HepG2 (cell line): ENCODE results near the gene WNT3A. TPM values are rescaled to one million over a fixed set of nuclear protein-coding genes. Genes with fewer than 3 reads are reported as not detected.

ENCODE experiments used
- ATAC-seq: fragments of 200-7000 bp; cut with Tn5 transposase; 3 replicates; pipeline ENCODE4 v1.9.1; 2020; ENCODE audit warnings: mild to moderate bottlenecking, moderate library complexity
- BruUV-seq: library from RNA; stranded (reverse); fragments of 400-500 nt; replicated peaks from 2 replicates; lab custom pipeline; 2021; lab: Mats Ljungman, UMichigan
- CTCF ChIA-PET: fragments of 300-600 bp; formaldehyde crosslinking; extraction: SDS; loops from one replicate; lab custom pipeline; 2021; ENCODE audit warnings: low total read pairs, inconsistent platforms, low intra/inter-chr PET ratio; lab: Yijun Ruan, JAX
- POLR2A ChIA-PET: fragments of 350-600 bp; sonication (Branson Sonifier 250); formaldehyde crosslinking; loops from one replicate; lab custom pipeline; 2020; ENCODE audit warnings: antibody characterized with exemption, inconsistent platforms; lab: Yijun Ruan, JAX
- DNase-seq: peaks from one replicate; pipeline ENCODE4 v3.0.0-alpha.2; 2015; ENCODE audit warnings: low spot score
- FAIRE-seq: peaks from 3 replicates; lab custom pipeline; 2011; peaks lifted over from hg19 to GRCh38; lab: Jason Lieb, UNC
- H2AFZ ChIP-seq: one replicate; pipeline ENCODE4 v1.6.1; 2011; ENCODE audit warnings: low read length, inconsistent platforms
- H3K27ac ChIP-seq: fragments of 300-600 bp; 3 replicates; pipeline ENCODE4 v1.8.0; 2011; ENCODE audit warnings: mixed run types, mild to moderate bottlenecking, mixed read lengths, low read length, inconsistent platforms; ENCODE audit not compliant: insufficient read depth; ENCODE audit errors: extremely low read length
- H3K27me3 ChIP-seq, 2 experiments: fragments of 200-600 bp in 1 of 2; 2 replicates in 1 of 2; 3 replicates in 1 of 2; pipeline versions ENCODE4 v1.6.0 to v1.8.0; 2011; ENCODE audit warnings: low read length in 2 of 2, mild to moderate bottlenecking in 2 of 2, moderate library complexity in 2 of 2, inconsistent platforms in 1 of 2; ENCODE audit not compliant: insufficient read depth in 2 of 2, control insufficient read depth in 1 of 2
- H3K36me3 ChIP-seq, 2 experiments: fragments of 200-600 bp in 1 of 2; replicated peaks in 1 of 2; 2 replicates in 1 of 2; 3 replicates in 1 of 2; pipeline versions ENCODE4 v1.5.1 to v1.8.0; 2011; ENCODE audit warnings: low read length in 2 of 2, inconsistent platforms in 1 of 2; ENCODE audit not compliant: insufficient read depth in 2 of 2, control insufficient read depth in 1 of 2
- H3K4me1 ChIP-seq: 2 replicates; pipeline ENCODE4 v1.5.1; 2012; ENCODE audit warnings: low read length, inconsistent platforms; ENCODE audit not compliant: insufficient read depth
- H3K4me2 ChIP-seq: 2 replicates; pipeline ENCODE4 v1.6.0; 2011; ENCODE audit warnings: low read depth, low read length, inconsistent platforms
- H3K4me3 ChIP-seq, 3 experiments: fragments of 200-600 bp in 1 of 3; sonication (generic), shearing (Covaris generic) in 1 of 3; replicated peaks in 1 of 3; 2 replicates each; pipeline ENCODE4 v1.5.1; 2011 to 2016; ENCODE audit warnings: low read length in 3 of 3, inconsistent platforms in 2 of 3, low read depth in 2 of 3, mild to moderate bottlenecking in 2 of 3, control low read depth in 1 of 3, mixed read lengths in 1 of 3; ENCODE audit not compliant: insufficient read depth in 1 of 3
- H3K79me2 ChIP-seq: one replicate; pipeline ENCODE4 v1.6.1; 2011; ENCODE audit warnings: low read length, inconsistent platforms; ENCODE audit not compliant: insufficient read depth
- H3K9ac ChIP-seq: 2 replicates; pipeline ENCODE4 v1.6.0; 2011; ENCODE audit warnings: mild to moderate bottlenecking, low read depth, low read length, inconsistent platforms; ENCODE audit not compliant: insufficient read depth
- H3K9me3 ChIP-seq: 2 replicates; pipeline ENCODE4 v1.5.1; 2012; ENCODE audit warnings: mild to moderate bottlenecking, low read length
- H4K20me1 ChIP-seq: 2 replicates; pipeline ENCODE4 v1.6.0; 2011; ENCODE audit warnings: inconsistent platforms, mild to moderate bottlenecking, low read length, moderate library complexity; ENCODE audit not compliant: insufficient read depth
- FOXM1 ChIP-seq: sonication (generic); formaldehyde crosslinking; IDR thresholded peaks from 2 replicates; pipeline ENCODE4 v1.5.0; 2020; ENCODE audit warnings: missing genetic modification reagents
- GTF2F1 ChIP-seq: fragments of 150-350 bp; IDR thresholded peaks from 2 replicates; pipeline ENCODE4 v1.6.1; 2014; ENCODE audit warnings: low read length
- HOXA5 ChIP-seq: sonication (generic); formaldehyde crosslinking; IDR thresholded peaks from 2 replicates; pipeline ENCODE4 v1.4.0; 2020; ENCODE audit warnings: missing genetic modification reagents
- KDM5A ChIP-seq: fragments of 200-600 bp; sonication (generic); IDR thresholded peaks from 2 replicates; pipeline ENCODE4 v1.7.0; 2018; ENCODE audit warnings: antibody characterized with exemption, mild to moderate bottlenecking, low read length, borderline replicate concordance
- MED8 ChIP-seq: sonication (generic); formaldehyde crosslinking; IDR thresholded peaks from 2 replicates; pipeline ENCODE4 v1.8.1; 2023; ENCODE audit warnings: mild to moderate bottlenecking, missing genetic modification reagents; ENCODE audit not compliant: insufficient replicate concordance
- NFE2L2 ChIP-seq: fragments of 150-350 bp; IDR thresholded peaks from 2 replicates; pipeline ENCODE4 v1.6.1; 2014; ENCODE audit warnings: low read length
- NFKB2 ChIP-seq: sonication (generic); formaldehyde crosslinking; IDR thresholded peaks from 2 replicates; pipeline ENCODE4 v1.4.0; 2020; ENCODE audit warnings: missing genetic modification reagents, borderline replicate concordance
- RFX3 ChIP-seq: IDR thresholded peaks from 2 replicates; pipeline ENCODE4 v1.6.1; 2016; ENCODE audit warnings: missing biosample characterization, missing genetic modification reagents
- THYN1 ChIP-seq: sonication (generic); formaldehyde crosslinking; IDR thresholded peaks from 2 replicates; pipeline ENCODE4 v1.8.1; 2023; ENCODE audit warnings: low read depth, mild to moderate bottlenecking, moderate library complexity, missing genetic modification reagents, borderline replicate concordance
- XRCC5 ChIP-seq: fragments of 200-400 bp; formaldehyde crosslinking; optimal IDR thresholded peaks from 2 replicates; pipeline ENCODE3; 2017; ENCODE audit warnings: mild to moderate bottlenecking, low read length
- ZBTB42 ChIP-seq: sonication (generic); formaldehyde crosslinking; IDR thresholded peaks from 2 replicates; pipeline ENCODE4 v1.5.0; 2020; ENCODE audit warnings: mild to moderate bottlenecking, missing genetic modification reagents
- ZNF235 ChIP-seq: sonication (generic); formaldehyde crosslinking; IDR thresholded peaks from 2 replicates; pipeline ENCODE4 v1.8.1; 2023; ENCODE audit warnings: mild to moderate bottlenecking, missing genetic modification reagents, borderline replicate concordance
- WGBS: methylation state at CpG from one replicate; pipeline ENCODE4 v1.1.6; 2017; ENCODE audit warnings: low lambda C conversion rate; 5-methylcytosine and 5-hydroxymethylcytosine counted together
- in situ Hi-C: cut with HindIII; loops from 2 replicates; pipeline ENCODE4 v1.10.0; 2017; ENCODE audit warnings: low pct_unique_long_range_greater_than_20kb; ENCODE audit not compliant: extremely low pct_ligation_motif_present
- intact Hi-C: fragments of 100-400 bp; cut with micrococcal nuclease; formaldehyde crosslinking; loops from one replicate; pipeline ENCODE4 v1.10.0; 2022; ENCODE audit not compliant: unreplicated experiment
- polyA plus RNA-seq, 8 experiments: library from polyadenylated mRNA; depleted of rRNA in 3 of 8; stranded (reverse) in 7 of 8; unstranded in 1 of 8; fragments of >200 nt; fragmentation: Illumina TruSeq in 4 of 8; extraction: Trizol in 4 of 8; gene quantifications; 2 replicates each; pipeline versions ENCODE4 v1.2.1 to v1.2.3, GENCODE V29; 2011 to 2016; ENCODE audit warnings: low read depth in 4 of 8, missing spikeins in 1 of 8, mixed read lengths in 1 of 8; ENCODE audit not compliant: insufficient read depth in 1 of 8
- total RNA-seq, 5 experiments: library from RNA; depleted of rRNA; stranded (reverse); fragments of >200 nt; fragmentation: Illumina TruSeq; extraction: Trizol; gene quantifications; 2 replicates each; pipeline ENCODE4 v1.2.3, GENCODE V29; 2016; ENCODE audit warnings: low read depth in 1 of 5
- TF ChIP-seq, protein P1 (sequence below): sonication (generic); formaldehyde crosslinking; IDR thresholded peaks from 2 replicates; pipeline ENCODE4 v1.9.0; 2021; ENCODE audit warnings: missing genetic modification reagents, mild to moderate bottlenecking, borderline replicate concordance
- TF ChIP-seq, protein P2 (sequence below): sonication (generic); formaldehyde crosslinking; IDR thresholded peaks from 2 replicates; pipeline ENCODE4 v1.4.0; 2020; ENCODE audit warnings: missing genetic modification reagents, borderline replicate concordance

WNT3A gene
- total and polyA plus RNA-seq, 2 of the 13 experiments (the other 11 are each of a cell fraction or from before 2014, with no cell fraction given) = not detected

DNA sequence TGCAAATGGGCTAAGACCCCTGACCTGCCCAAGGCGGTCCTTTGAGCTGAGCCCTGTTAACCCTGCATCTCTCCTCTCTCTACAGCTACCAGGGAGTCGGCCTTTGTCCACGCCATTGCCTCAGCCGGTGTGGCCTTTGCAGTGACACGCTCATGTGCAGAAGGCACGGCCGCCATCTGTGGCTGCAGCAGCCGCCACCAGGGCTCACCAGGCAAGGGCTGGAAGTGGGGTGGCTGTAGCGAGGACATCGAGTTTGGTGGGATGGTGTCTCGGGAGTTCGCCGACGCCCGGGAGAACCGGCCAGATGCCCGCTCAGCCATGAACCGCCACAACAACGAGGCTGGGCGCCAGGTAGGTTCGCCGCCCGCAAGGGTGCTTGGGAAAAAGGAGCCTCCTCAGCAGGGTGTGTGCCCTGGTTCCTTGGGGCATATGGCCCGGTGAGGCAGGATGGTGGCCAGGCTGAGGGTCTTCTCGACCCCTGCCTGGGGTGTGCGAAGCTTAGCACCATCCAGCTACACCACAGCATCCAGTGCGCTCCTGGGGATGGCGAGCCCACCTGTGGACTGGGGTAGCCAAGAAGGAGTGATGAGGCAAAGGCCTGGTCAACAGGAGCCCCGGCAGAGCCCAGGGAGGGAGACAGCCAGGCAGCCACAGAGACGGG is 43.9 kb downstream of the WNT3A start:
- no peaks in the 10 kb centered on the region for H3K9me3 ChIP-seq
- no peak overlapping the region for H3K27ac ChIP-seq
- no peak overlapping the region for H2AFZ ChIP-seq
- DNase-seq = no peak
- no peak overlapping the region for H3K4me3 ChIP-seq
- H3K27me3 ChIP-seq = peaks cover 0 to 21% of the 10 kb centered on the region in 2 experiments; a peak in 3 of 5 replicates
- ChIA-PET CTCF (no interaction called here), POLR2A (no interaction called here)
- no peaks in the 10 kb centered on the region for H3K36me3 ChIP-seq
- TF ChIP-seq ZNF235 (CRISPR knock-in tag) = no peak
- no peak for TF ChIP-seq HOXA5
- no peak for TF ChIP-seq XRCC5
- no peak for TF ChIP-seq KDM5A
- TF ChIP-seq NFE2L2 = no peak
- TF ChIP-seq FOXM1 = no peak
- TF ChIP-seq, protein P1, sequence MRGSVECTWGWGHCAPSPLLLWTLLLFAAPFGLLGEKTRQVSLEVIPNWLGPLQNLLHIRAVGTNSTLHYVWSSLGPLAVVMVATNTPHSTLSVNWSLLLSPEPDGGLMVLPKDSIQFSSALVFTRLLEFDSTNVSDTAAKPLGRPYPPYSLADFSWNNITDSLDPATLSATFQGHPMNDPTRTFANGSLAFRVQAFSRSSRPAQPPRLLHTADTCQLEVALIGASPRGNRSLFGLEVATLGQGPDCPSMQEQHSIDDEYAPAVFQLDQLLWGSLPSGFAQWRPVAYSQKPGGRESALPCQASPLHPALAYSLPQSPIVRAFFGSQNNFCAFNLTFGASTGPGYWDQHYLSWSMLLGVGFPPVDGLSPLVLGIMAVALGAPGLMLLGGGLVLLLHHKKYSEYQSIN = no peak
- no peak for TF ChIP-seq GTF2F1
- TF ChIP-seq MED8 = no peak
- TF ChIP-seq THYN1 (CRISPR knock-in tag) = no peak
- TF ChIP-seq, protein P2, sequence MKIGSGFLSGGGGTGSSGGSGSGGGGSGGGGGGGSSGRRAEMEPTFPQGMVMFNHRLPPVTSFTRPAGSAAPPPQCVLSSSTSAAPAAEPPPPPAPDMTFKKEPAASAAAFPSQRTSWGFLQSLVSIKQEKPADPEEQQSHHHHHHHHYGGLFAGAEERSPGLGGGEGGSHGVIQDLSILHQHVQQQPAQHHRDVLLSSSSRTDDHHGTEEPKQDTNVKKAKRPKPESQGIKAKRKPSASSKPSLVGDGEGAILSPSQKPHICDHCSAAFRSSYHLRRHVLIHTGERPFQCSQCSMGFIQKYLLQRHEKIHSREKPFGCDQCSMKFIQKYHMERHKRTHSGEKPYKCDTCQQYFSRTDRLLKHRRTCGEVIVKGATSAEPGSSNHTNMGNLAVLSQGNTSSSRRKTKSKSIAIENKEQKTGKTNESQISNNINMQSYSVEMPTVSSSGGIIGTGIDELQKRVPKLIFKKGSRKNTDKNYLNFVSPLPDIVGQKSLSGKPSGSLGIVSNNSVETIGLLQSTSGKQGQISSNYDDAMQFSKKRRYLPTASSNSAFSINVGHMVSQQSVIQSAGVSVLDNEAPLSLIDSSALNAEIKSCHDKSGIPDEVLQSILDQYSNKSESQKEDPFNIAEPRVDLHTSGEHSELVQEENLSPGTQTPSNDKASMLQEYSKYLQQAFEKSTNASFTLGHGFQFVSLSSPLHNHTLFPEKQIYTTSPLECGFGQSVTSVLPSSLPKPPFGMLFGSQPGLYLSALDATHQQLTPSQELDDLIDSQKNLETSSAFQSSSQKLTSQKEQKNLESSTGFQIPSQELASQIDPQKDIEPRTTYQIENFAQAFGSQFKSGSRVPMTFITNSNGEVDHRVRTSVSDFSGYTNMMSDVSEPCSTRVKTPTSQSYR (CRISPR knock-in tag) = no peak
- no peak for TF ChIP-seq ZBTB42 (CRISPR knock-in tag)
- TF ChIP-seq RFX3 (CRISPR knock-in tag) = no peak
- no peak for TF ChIP-seq NFKB2 (CRISPR knock-in tag)
- no peak for ATAC-seq
- FAIRE-seq = no peak
- H3K9ac ChIP-seq = no peak overlapping the region
- no peaks in the 10 kb centered on the region for H3K4me1 ChIP-seq
- intact Hi-C loops (no loop called here), in situ Hi-C loops (no loop called here)
- H3K4me2 ChIP-seq = no peak overlapping the region
- no TSS peak for BruUV-seq
- 55% methylated on average over 23 of the region's 30 CpGs for WGBS
- no peaks in the 10 kb centered on the region for H3K79me2 ChIP-seq
- H4K20me1 ChIP-seq = no peaks in the 10 kb centered on the region
